Ectodermal cell (in vitro differentiated cells): ENCODE data around the gene CARD9.
A peak's percentile ranks its signal among the peaks of the same experiment; 100 is the strongest.

Source experiments
- H3K27ac ChIP-seq: 2 replicates; pipeline ENCODE4 v1.7.0; 2013; ENCODE audit warnings: mild to moderate bottlenecking, low read depth, low read length; ENCODE audit not compliant: insufficient read depth, poor library complexity, severe bottlenecking
- H3K27me3 ChIP-seq: 2 replicates; pipeline ENCODE4 v1.7.0; 2013; ENCODE audit warnings: mild to moderate bottlenecking, low read length; ENCODE audit not compliant: insufficient read depth, control insufficient read depth, poor library complexity, severe bottlenecking
- H3K36me3 ChIP-seq: one replicate; pipeline ENCODE4 v1.7.0; 2013; ENCODE audit warnings: low read length; ENCODE audit not compliant: control insufficient read depth, insufficient read depth
- H3K4me1 ChIP-seq: one replicate; pipeline ENCODE4 v1.7.0; 2013; ENCODE audit warnings: low read length; ENCODE audit not compliant: control insufficient read depth, insufficient read depth
- H3K4me3 ChIP-seq: 2 replicates; pipeline ENCODE4 v1.7.0; 2013; ENCODE audit warnings: low read depth, low read length, control low read depth; ENCODE audit not compliant: insufficient read depth
- H3K9me3 ChIP-seq: 2 replicates; pipeline ENCODE4 v1.7.0; 2013; ENCODE audit warnings: mild to moderate bottlenecking, low read length, moderate library complexity; ENCODE audit not compliant: control insufficient read depth
- WGBS, 2 experiments: methylation state at CpG; one replicate each; pipeline ENCODE4 v1.1.7; 2013; ENCODE audit warnings: missing lambda C conversion rate in 2 of 2; 5-methylcytosine and 5-hydroxymethylcytosine counted together

The CARD9 gene

DNA sequence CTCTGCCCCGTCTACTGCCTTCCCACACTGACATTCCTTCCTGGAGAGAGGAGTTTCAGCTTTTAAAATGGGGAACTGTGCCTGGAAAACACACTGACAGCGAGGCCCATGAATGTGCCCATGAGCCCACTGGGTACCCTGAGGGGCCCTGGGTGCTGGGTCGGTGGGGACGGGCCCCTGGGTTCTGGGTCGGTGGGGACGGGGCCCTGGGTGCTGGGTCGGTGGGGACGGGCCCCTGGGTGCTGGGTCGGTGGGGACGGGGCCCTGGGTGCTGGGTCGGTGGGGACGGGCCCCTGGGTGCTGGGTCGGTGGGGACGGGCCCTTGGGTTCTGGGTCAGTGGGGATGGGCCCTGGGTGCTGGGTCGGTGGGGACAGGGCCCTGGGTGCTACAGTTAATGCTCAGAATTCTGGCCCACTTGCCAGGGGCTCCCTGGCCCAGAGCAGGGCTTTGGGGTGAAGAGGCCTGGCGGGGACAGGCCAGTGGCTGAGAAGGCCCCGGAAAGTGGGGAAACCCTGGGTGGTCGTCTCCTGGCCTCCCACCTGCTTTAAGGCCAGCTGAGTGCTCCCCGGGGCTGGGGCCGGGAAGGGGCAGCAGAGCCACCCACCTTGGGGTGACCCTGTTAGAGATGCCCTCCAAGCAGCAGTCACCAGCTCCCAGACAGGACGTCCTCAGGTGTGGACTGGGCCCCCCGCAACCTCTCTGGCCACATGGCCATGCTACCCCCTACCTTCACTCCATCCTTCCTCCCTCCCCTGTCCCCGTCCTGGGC, 43.6 kb downstream of the CARD9 start:
- WGBS, 2 experiments: 94 to 96% methylated on average over 23 of the region's 23 CpGs

DNA sequence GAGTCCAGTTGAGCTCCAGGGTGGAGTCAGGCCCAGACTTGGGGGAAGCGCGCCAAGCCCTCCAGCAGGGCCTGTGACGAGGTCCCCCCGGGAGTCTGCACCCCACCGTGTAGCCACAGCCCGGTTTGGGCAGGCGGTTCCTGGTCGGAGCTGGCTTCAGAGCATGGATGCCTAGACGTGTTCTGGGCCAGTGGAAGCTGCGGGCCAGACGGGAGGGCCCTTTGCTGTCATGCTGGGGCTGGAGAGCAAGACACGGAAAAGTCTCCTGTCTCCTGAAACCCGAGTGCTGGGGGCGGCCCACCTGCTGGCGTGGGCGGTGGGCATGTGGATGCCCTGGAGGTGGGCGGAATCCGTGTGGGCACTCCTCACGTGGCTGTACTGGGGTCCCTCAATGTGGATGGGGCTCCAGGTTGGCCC, 44.2 kb downstream of the CARD9 start:
- WGBS, 2 experiments: 87 to 89% methylated on average over 19 of the region's 19 CpGs
- H3K27me3 ChIP-seq: no peaks in the 10 kb centered on the region
- peak overlapping the region; percentile 53 for H3K4me3 ChIP-seq
- no peak overlapping the region for H3K27ac ChIP-seq
- no peaks in the 10 kb centered on the region for H3K36me3 ChIP-seq
- H3K4me1 ChIP-seq: peaks cover 43% of the 10 kb centered on the region
- H3K9me3 ChIP-seq: no peaks in the 10 kb centered on the region

More for the DNA sequence above, 43.6 kb downstream of the CARD9 start:
- H3K27ac ChIP-seq: no peak overlapping the region
- no peak overlapping the region for H3K4me3 ChIP-seq
- no peaks in the 10 kb centered on the region for H3K27me3 ChIP-seq
- H3K36me3 ChIP-seq: no peaks in the 10 kb centered on the region
- H3K9me3 ChIP-seq: no peaks in the 10 kb centered on the region
- H3K4me1 ChIP-seq: peaks cover 48% of the 10 kb centered on the region

DNA sequence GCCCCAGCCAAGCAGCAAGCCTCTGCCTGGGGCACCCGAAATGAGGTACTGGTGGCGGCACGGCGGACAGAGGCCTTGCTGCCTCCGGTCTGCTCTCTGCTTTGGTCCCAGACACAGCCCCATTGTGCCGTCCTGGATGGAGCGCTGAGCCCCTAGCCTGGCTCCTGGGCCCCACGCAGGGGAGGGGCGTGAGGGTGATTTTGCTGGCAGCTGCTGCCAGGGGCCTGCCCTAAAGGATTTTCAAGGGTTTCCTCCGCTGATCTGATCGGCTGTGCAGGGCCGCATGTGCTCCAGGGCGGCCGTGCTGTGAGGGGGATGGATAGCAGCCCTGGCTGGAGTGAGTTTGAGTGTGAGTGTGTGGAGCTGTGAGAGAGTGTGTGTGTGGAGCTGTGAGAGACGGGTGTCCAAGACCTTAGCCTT, 44.8 kb downstream of the CARD9 start:
- Histone ChIP-seq H3K4me1 (peaks cover 43% of the 10 kb centered on the region), H3K27ac (peak overlapping the region; percentile 2), H3K9me3 (no peaks in the 10 kb centered on the region), H3K27me3 (no peaks in the 10 kb centered on the region), H3K36me3 (no peaks in the 10 kb centered on the region), H3K4me3 (peak overlapping the region; percentile 53)
- 61 to 63% methylated on average over 15 of the region's 15 CpGs for WGBS, 2 experiments

DNA sequence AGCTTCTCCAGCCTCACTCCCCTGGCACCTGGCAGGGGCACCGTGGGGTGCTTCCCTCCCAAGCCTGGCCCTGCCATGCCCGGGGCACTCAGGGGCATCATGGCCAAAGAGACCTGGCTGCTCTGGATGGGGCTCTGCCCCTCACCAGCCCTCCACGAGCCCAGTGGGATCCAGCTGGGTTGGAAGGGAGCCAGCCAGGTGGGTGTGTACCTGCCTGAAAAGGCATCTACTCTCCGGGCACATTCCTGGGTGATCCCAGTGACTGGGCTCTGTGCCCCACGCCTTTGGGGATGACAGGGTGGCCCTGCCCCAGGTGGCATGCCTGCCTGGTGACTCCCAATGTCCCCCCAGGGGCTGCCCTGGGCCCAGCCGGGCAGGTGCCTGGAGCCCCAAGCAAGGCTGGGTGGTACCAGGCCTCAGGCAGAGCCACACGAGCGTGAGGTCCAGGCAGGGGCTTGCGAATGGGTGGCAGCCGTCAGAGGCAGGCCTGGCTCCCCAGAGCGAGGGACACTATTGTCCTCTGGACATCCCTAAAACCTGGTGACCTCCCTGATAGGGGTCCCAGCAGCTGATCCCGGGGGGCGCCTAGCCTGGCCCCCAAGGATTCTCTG, 45.4 kb downstream of the CARD9 start:
- Histone ChIP-seq H3K9me3 (no peaks in the 10 kb centered on the region), H3K4me3 (peak overlapping the region; percentile 53), H3K27ac (peak overlapping the region; percentile 2), H3K27me3 (no peaks in the 10 kb centered on the region), H3K36me3 (no peaks in the 10 kb centered on the region), H3K4me1 (peaks cover 43% of the 10 kb centered on the region)
- 63% methylated on average over 13 of the region's 13 CpGs for WGBS, 2 experiments

DNA sequence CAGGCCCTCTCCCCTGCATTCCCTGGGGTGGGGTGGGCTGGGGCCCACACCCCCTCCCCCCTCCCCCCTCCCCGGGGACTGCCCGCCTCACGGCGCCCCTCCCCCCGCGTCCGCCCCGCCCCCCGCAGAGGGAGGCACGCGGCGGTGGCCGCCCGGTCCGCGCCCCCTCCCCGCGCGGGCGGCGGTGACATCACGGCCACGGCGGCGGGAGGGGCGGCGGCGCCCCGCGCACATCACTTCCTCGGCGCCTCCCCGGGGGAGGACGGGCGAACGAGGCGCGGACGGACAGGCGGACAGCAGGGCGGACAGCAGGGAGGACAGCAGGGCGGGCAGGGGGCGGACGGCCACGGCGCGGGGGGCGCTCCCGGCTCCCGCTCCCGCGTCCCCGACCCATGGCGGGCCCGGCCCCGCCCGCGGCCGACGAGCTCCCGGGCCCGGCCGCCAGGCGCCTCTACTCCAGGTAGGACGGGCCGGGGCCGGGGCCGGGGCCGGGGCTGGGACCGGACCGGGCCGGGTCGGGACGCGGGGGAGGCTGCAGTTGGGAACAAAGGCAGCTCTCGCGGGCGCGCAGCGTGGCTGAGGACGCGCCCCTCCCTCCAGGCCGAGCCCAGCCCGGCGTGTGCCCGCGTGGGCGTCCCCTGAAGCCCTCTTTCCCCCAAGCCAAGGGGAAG, 46.0 kb downstream of the CARD9 start, which contains the start of gene GPSM1:
Gene GPSM1 (plus strand): TSS at position 236 of the 671 bp plus-strand sequence. CDS start 157 bp downstream, at position 393.
- H3K4me3 ChIP-seq: peak within 1 kb of the TSS; percentile 53
- 1% methylated on average over 84 to 87 of the region's 88 CpGs for WGBS, 2 experiments
- no peaks in the 10 kb centered on the region for H3K27me3 ChIP-seq
- no peaks in the 10 kb centered on the region for H3K9me3 ChIP-seq
- H3K27ac ChIP-seq: peak within 1 kb of the TSS; percentile 64
- H3K4me1 ChIP-seq: peaks cover 43% of the 10 kb centered on the region
- H3K36me3 ChIP-seq: no peaks in the 10 kb centered on the region

DNA sequence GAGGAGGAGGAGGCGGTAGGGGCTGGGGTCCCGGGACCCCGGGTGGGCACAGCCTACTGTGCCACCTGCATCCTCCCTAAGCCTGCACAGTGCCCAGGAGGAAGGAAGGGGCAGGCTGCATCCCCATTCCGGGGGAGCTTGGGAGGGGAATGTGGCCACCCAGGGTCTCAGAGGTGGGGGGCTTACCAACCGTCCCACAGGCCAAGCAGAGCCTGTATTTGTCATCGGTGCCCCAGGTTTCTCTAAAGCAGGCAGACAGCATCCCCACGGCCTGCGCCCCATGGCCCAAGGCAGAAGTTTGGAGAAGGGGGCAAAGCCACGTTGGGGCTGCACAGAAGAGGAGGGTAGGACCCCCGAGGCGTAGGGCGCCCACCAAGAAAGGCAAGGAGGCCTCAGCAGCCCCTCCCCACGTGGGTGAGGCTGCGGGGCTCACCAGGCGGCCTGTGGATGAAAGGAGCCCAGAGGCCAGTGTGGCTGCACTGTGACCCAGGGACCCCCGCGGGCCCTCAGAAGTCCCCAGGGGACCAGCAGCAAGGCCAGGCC, 46.6 kb downstream of the CARD9 start:
- H3K4me3 ChIP-seq: peak overlapping the region; percentile 53
- 54 to 59% methylated on average over 17 of the region's 17 CpGs for WGBS, 2 experiments
- no peaks in the 10 kb centered on the region for H3K36me3 ChIP-seq
- H3K27me3 ChIP-seq: no peaks in the 10 kb centered on the region
- H3K27ac ChIP-seq: peak overlapping the region; percentile 64
- peaks cover 43% of the 10 kb centered on the region for H3K4me1 ChIP-seq
- H3K9me3 ChIP-seq: no peaks in the 10 kb centered on the region

DNA sequence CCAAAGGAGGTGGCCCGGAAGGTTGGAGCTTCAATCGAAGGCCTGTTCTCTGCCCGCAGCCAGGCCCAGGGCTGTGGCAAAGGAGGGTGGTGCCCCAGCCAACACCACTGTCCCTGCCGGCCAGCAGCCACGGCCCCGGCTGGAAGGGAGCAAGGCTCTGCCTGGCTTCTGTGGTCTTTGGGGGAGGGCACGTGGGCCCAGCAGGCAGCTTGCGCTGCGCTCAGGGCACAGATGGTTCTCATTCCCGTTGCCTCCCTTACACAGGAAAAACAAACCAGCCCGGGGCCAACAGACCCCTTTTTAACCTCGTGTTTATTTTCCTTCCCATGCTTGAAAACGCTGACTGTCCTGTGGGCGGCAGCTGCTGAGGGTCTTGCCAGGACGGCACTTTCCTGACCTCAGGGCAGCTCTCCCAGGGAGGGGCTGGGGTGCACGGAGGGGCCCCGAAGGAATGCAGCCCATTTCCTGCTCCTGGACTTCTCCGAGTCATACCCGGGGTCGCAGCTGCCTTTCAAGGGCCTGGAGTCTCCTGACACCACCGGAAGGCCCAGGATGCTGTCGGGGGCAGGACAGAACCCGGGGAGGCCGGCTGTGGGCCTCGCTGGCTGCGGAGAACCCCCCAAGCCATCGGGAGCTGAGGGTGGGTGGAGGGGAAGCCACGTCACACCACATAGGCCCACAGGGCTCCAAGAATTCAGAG, 47.3 kb downstream of the CARD9 start:
- H3K9me3 ChIP-seq: no peaks in the 10 kb centered on the region
- H3K4me1 ChIP-seq: peaks cover 43% of the 10 kb centered on the region
- H3K4me3 ChIP-seq: no peak overlapping the region
- H3K36me3 ChIP-seq: no peaks in the 10 kb centered on the region
- H3K27ac ChIP-seq: peak overlapping the region; percentile 64
- WGBS, 2 experiments: 50 to 57% methylated on average over 28 of the region's 28 CpGs
- no peaks in the 10 kb centered on the region for H3K27me3 ChIP-seq

DNA sequence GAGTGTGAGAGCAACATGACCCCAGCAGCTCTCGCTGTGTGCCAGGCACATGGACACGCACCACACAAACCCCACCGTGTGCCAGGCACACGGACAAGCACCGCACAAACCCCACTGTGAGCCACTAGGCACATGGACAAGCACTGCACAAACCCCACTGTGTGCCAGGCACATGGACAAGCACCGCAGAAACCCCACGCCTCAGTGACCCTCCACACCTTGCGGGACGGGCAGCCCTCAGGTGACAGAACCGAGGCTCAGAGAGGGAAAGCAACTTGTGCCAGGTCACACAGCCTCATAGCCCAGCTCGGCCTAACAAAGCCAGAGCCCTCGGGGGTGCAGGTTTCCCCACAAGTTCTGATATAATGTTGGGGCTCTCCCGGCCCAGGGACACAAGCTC, 48.1 kb downstream of the CARD9 start:
- Histone ChIP-seq H3K27ac (no peak overlapping the region), H3K4me1 (peaks cover 43% of the 10 kb centered on the region), H3K4me3 (no peak overlapping the region), H3K27me3 (no peaks in the 10 kb centered on the region), H3K36me3 (no peaks in the 10 kb centered on the region), H3K9me3 (no peaks in the 10 kb centered on the region)
- 94 to 96% methylated on average over 13 of the region's 13 CpGs for WGBS, 2 experiments

DNA sequence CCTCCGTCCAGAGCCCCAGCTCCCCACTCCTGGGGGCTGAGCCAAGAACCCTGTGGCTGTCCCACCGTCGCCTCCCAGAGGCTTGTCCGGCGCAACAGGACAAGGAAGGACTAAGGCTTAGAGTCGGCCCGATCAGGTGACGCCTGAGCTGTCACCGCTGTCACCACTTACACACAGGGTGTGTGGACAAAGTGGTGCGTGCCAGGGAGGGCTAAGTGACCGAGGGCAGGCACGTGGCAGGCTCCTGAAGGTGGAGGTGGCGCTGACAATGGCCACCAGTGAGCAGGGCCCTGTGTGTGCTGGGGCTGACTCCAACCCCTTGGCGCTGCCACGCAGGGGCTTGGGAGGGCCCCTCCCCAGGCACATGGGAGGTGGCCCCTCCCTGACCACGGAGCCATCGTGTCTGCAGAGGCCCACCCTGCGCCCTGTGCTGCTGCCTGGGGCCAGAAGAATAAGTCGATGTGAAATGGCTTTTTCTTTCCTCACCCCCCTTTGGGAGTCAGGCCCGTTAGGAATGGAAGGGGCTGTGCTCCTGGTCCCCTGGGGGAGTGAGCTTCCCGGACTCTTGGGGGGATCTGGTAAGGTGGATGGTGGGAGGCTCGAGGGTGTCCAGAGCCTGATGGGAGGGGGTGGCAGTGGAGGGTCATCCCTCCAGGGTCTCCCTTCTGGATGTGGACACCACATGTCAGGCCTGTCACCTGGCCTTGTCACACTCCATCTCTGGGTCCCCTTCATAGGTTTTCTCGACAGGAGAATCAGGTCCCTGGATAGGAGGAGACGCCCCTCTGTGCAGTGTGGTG, 48.8 kb downstream of the CARD9 start:
- Histone ChIP-seq H3K9me3 (no peaks in the 10 kb centered on the region), H3K27ac (no peak overlapping the region), H3K4me3 (no peak overlapping the region), H3K4me1 (peaks cover 38% of the 10 kb centered on the region), H3K36me3 (no peaks in the 10 kb centered on the region), H3K27me3 (no peaks in the 10 kb centered on the region)
- 83% methylated on average over 24 of the region's 24 CpGs for WGBS, 2 experiments
